GM18861 (cell line): ENCODE data around the gene EGFLAM.

Source experiments
- ATAC-seq: cut with Tn5 transposase; IDR thresholded peaks from one replicate; pipeline ENCODE4 v1.9.1; 2021; ENCODE audit not compliant: unreplicated experiment

EGFLAM gene

DNA sequence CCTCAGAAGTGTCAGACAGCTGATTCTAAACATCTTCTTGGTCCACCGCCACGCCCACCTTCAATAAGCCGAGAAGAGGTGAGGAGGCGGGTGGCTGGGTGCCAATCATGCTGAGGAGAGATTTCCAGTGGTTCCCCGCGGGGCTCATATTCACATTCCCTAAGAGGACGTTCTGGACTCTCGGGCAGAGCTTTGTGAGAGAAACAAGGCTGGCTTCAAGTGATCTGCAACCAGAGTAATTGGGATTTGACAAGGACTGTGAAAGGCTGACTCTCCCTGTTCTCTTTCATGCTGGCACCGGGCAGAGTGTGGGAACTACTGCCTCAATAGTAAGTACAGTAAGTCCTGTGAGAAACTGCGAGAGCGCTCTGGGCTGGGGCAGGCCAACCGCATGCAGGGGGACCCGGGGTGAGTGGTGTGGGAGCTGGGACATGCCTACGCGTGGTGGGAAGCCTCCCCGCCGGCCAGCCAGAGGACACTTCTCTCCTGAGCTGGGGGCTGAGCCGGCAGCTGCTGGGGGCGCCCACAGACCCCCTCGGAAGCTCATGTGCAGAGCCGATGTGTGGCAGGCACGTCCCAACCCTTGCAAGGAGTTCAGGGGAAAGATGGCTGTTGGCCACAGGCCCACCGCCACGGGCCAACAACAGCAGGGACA, 187.1 kb downstream of the EGFLAM start:
- ATAC-seq = no peak

- ATAC-seq = no peak
These were observed 187.7 kb downstream of the EGFLAM start for GRCh38 chr5:38446029-38446522.

GRCh38 chr5:38447056-38447455, 188.7 kb downstream of the EGFLAM start:
- ATAC-seq = no peak

DNA sequence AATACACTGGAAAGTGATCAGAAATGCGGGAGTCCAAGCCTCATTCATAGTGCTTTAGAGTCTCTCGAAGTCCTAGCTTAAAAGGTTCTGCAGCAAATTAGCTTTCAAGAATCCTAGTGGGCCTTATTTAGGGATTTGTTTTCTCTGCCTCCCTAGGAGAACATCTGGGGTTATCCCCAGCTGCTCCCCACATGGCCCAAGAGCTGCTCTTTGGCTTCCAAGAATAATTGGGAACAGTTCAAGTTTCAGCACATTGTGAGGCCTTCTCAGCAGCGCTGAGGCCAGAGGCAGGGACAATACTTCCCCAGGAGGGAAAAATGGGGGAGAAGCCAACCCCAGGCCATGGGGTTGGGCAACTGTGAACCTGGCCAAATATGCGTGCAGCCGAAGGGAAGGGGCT, 189.4 kb downstream of the EGFLAM start:
- no peak for ATAC-seq

DNA sequence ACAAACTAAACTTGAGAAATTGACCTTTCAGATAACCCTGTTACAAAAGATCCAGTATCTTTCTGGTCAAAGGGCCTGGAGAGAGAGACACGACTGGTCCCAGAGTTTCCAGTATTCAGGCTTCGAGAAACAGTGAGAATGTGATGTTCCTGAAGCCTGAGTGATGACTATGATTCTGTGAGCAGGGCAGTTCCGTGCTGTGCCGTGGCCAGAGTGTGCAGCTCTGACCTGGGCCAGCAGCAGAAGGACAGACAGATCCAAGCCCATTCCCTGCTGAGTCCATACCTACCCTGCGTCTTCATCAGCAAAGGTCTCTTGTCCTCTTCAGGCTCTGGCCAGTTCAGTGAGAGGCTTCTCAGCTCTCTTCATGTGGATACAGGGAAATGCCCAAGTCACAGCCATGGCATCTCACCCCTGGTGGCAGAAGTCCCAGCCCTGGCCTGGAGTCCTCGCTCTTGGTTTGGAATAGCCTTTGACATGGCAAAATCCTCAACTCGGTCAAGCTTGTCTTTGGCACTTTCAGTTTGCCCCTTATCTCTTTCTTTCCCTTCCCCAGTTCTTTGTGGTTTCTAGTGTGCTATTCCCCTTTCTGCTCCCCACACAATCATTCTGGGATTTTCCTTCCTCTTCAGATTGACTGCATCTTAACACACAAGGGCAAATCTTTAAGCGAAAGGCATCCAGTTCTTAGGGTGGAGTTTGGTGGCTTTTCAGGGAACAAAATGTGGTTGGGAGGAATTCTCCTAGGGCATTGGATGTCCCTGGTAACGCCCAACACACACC, 190.4 kb downstream of the EGFLAM start:
- ATAC-seq = no peak

DNA sequence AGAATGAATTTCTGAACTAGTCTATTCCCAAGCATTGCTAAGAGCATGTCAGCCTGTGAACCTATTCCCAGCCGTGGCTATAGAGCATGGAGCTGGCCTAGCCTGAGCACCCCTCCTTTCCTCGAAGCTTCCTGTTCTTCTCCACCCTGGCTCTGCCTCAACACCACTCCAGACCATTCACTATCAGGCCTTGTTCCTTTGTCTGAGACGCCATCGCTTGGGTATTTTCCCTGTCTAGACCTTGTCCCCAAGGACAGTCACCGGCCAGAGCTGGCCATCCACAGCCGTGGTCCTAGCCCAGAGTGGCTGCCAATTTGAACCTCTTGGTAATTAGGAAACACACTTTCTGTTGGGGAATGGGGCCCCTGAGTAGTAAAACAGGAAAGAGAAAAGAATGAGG, 192.3 kb downstream of the EGFLAM start:
- ATAC-seq = no peak

DNA sequence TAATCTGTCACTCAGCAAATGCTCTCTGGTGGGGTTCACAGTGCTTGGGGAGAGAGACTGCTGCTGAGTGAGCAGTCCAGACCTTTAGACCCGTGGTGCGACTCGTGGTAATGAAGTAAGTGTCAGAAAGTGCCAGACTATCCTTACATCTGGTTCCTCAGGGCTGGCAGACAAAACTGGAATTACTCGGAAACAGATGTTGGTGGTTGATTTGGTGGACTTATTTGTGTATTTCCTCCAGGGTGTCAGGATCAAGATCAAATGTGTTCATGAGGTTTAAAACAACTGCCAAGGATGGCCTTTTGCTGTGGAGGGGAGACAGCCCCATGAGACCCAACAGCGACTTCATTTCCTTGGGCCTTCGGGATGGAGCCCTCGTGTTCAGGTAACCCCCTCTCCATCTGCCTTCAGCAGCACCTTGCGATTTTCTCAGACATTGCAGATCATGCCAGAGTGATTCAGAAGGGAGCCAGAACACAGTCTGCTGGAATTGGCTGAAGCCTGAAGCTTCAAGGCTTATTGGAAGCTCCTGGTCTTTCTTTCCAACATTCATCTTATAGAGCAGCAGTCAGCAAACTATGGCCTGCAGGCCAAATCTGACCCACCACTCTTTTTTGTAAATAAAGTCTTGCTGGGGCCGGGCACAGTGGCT, 192.8 kb downstream of the EGFLAM start:
- ATAC-seq = no peak

DNA sequence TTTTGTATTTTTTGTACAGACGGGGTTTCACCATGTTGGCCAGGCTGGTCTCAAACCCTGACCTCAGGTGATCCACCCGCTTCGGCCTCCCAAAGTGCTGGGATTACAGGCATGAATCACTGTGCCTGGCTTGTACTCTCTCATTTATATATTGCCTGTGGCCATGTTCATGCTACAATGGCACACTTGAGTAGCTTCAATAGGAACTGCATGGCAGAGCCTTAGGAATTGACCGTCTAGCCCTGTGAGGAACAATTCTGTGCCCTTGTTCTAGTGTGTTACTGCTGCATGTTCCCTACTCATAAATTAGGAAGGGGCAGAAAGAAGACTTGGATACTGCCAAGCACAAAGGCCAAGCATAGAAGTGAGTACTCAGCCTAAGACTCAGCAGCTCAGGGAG, 193.8 kb downstream of the EGFLAM start:
- no peak for ATAC-seq

DNA sequence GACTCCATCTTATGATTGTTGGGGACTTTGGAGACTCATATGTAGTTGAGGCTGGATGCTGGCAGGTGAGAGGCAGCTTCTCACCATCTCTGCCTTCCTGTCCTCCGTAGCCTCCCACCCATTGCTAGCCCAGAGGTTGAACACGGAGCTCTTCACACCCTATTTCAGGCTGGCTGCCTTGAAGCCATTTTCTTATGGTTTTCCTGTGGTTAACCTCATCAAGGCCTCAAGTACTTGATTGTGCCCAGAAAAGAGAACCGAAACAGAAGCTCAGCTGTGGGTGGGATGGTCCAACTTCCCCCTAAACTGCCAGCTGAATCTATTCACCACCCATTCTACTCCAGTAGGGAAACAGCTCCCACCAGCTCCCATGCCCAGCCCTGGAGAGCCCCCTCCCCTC, 195.1 kb downstream of the EGFLAM start:
- peak; percentile 96 for ATAC-seq

- no peak for ATAC-seq
These were observed 195.6 kb downstream of the EGFLAM start for GRCh38 chr5:38453921-38454320.

GRCh38 chr5:38455796-38456330, 197.5 kb downstream of the EGFLAM start:
- ATAC-seq = peak; percentile 69

DNA sequence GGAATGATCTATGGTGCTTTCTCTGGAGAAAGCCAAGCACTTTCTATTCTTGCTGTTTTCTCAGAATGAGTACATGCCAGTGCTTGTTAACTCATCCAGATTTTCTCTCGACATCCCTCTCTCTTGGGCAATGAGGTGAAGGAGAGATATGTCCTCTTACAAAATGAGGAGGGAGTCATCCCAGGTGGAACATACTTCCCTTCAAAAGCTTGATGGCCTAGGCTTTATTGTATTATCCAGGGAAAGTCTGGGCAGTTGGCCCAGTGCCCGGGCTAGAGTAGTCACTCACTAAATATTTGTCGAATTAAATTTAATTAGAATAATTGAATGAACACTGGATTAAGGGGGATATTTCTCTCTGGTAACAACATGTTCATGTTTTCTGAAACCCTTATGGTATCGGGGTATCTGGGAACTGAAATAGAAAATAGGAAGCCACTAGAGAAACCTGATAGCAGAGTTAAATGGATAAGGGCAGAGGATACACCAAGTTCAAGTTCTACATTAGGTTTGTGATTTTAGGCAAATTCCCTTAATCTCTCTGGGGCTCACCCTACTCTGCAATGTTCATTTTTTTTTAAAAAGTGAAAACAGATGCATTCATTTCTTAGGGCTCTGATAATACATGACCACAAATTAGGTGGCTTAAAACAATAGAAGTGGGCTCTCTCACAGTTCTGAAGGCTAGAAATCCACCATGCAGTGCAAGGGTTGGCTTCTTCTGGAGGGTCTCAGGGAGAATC, 198.5 kb downstream of the EGFLAM start:
- ATAC-seq = no peak

- ATAC-seq = no peak
These were observed 199.8 kb downstream of the EGFLAM start for GRCh38 chr5:38458174-38458573.

- ATAC-seq = no peak
These were observed 204.7 kb downstream of the EGFLAM start for GRCh38 chr5:38462976-38463633.

DNA sequence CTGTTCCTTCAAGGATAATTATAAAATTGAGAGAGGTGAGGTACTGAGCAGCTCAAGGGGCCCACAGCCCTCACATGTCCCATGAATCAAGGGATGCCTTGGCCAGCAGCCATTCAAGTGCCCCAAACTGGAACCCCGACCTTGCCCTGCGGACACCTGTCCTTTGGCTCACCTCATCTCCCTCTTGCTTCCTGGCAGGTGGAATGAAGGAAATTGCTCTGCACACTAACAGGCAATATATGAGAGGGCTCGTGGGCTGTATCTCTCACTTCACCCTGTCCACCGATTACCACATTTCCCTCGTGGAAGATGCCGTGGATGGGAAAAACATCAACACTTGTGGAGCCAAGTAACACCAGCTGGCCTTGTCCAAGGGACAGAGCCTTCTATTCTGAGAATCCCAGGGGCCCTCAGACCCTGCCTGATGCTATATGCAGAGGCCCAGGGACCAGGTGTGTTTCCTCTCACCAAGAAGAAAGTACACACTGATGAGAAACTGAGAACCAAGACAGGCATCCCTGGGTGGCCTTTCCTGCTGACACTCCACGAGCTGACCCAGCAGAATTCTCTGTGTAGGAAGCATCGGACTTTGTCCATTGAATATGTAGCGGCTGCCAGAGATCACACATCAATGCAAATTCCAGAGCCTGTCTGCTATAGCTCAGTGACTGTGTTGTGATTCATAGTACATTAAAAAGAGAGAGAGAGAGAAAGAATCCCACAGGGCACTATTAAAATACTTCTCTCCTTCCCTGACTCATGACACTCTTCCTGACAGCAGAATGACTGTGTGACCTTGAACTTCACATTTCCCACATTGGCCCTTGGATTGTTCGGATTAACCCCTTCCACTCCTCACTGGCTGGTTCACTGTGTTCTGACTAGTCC, 205.5 kb downstream of the EGFLAM start:
- ATAC-seq = no peak

- no peak for ATAC-seq
These were observed 206.7 kb downstream of the EGFLAM start for GRCh38 chr5:38465061-38465460.

DNA sequence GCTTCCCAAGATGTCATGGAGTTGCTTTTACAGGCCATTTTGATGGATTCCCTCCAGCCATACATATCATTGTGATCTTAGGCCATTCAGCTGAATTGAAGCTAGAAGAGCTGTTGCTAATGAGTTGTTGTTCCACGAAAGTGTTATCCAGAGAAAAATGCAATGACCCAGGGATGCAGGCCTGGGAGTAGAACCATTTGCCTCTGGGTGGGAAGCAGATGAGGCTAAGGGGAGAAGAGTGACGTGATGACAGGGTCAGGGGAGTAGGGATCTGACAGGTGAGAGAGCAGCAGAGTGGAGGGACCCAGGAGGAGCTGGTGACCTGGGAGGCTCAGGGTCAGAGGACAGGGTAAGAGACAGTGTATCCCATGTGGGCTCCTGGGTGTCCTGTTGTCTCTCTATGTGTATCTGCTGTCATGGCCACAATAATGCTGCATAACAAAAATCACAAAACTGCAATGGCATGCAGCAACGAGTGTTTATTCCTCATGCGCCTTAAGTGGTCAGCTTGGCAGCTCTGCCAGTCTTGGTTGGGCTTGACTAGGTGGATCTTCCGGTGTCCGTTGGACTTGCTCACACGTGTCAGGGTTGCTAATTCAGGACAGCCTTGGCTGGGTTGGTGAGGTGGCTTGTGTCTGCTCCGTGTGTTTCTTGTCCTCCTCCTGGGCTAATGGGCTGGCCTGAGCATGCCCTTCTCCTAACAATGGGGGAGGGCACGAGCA, 207.5 kb downstream of the EGFLAM start:
- no peak for ATAC-seq

DNA sequence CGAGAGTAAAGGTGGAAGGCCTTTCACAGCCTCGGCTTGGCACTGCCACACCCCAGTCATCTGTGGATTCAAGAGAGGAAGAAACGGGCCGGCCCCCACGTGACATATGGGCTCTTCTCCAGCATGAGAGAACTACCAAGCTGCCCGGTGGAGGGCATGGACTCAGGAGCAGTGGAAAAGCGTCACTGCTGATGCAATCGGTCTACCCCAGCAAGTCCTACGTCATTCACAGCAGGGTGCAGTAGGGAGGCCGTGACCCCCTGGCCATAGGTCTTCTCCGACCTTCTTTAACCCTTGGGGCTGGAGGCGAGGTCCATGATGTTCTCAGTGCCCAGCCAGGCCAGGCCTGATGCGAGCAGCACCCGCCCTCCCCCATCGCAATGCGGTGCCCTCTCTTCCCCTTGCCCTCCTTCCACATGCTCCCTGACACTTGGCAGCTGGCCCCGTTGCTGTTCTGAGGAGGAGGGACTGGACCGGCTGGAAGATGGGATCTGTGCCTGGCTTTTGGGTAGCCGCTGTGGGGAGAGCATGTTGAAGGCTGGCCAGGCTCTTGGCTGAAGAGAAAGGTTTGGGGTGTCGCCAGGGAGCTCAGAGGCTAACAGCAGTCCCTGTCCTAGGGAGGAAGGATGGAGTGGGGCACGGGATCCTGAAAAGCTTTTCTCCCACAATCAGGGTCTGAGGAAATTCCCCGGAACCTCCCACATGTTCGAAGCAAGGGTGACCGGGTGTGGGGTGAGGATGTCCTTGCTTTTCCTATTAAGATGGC, 208.2 kb downstream of the EGFLAM start:
- ATAC-seq = no peak
